PFSK-1 (cell line): ENCODE results near the gene MAPK4.

Experiments
- POLR2AphosphoS5 ChIP-seq: IDR thresholded peaks from 2 replicates; pipeline ENCODE4 v1.6.1; 2012; ENCODE audit warnings: low read depth, mild to moderate bottlenecking, control low read depth, low read length, moderate library complexity
- REST ChIP-seq, 2 experiments: IDR thresholded peaks; 2 replicates each; pipeline versions ENCODE4 v1.6.1 to v1.8.0; 2011 to 2012; ENCODE audit warnings: low read depth in 2 of 2, low read length in 2 of 2, control low read depth in 1 of 2, inconsistent platforms in 1 of 2, mild to moderate bottlenecking in 1 of 2, moderate library complexity in 1 of 2; ENCODE audit not compliant: insufficient read depth in 1 of 2
- SIN3A ChIP-seq: IDR thresholded peaks from 2 replicates; pipeline ENCODE4 v1.6.1; 2012; ENCODE audit warnings: mild to moderate bottlenecking, low read length, moderate library complexity, borderline replicate concordance; ENCODE audit not compliant: insufficient read depth
- TAF1 ChIP-seq: IDR thresholded peaks from 2 replicates; pipeline ENCODE4 v1.6.1; 2012; ENCODE audit warnings: low read length, control low read depth, borderline replicate concordance; ENCODE audit not compliant: insufficient read depth

- TF ChIP-seq TAF1 (no peak), POLR2AphosphoS5 (no peak), REST (IDR thresholded peaks at IDR 0.05; ENCODE audit: insufficient read depth in 1 of 2, low read depth in 2 of 2, low read length in 2 of 2) (no peak), SIN3A (no peak)
Observed at GRCh38 chr18:50687491-50687890, 127.6 kb downstream of the MAPK4 start.
